Aorta (tissue), 5 donors: Measurements from ENCODE around the gene MICU1. TPM values are rescaled to one million over a fixed set of nuclear protein-coding genes. Genes with fewer than 3 reads are reported as not detected.
"Not testable (repeated sequence)": the region's sequence is repeated elsewhere in the genome, so short reads cannot be mapped to it uniquely, and the experiment has no call there.

Source experiments
- ATAC-seq: fragments of 200-7000 bp; cut with Tn5 transposase; one replicate; pipeline ENCODE4 v1.9.1; 2022; ENCODE audit warnings: moderate library complexity; ENCODE audit not compliant: low FRiP score
- DNase-seq, 2 donors: peaks; one replicate each; pipeline ENCODE4 v3.0.0-alpha.2; 2020
- H3K27ac ChIP-seq, 2 donors: one replicate each; pipeline ENCODE4 v1.5.1; 2013; ENCODE audit warnings: low read length in 2 of 2, mild to moderate bottlenecking in 2 of 2, moderate library complexity in 2 of 2, control low read depth in 1 of 2, inconsistent platforms in 1 of 2, low read depth in 1 of 2
- H3K27me3 ChIP-seq, 2 donors: one replicate each; pipeline ENCODE4 v1.6.1; 2013; ENCODE audit warnings: control low read depth in 1 of 2, low read length in 1 of 2, mild to moderate bottlenecking in 1 of 2, moderate library complexity in 1 of 2; ENCODE audit not compliant: insufficient read depth in 2 of 2, control insufficient read depth in 1 of 2
- H3K36me3 ChIP-seq, 2 donors: one replicate each; pipeline ENCODE4 v1.6.1; 2013; ENCODE audit warnings: control low read depth in 1 of 2, low read length in 1 of 2, mild to moderate bottlenecking in 1 of 2; ENCODE audit not compliant: insufficient read depth in 2 of 2, control insufficient read depth in 1 of 2
- H3K4me1 ChIP-seq, 2 donors: one replicate each; pipeline ENCODE4 v1.6.1; 2013; ENCODE audit warnings: low read length in 2 of 2, control low read depth in 1 of 2, mild to moderate bottlenecking in 1 of 2, moderate library complexity in 1 of 2; ENCODE audit not compliant: insufficient read depth in 2 of 2, control insufficient read depth in 1 of 2
- H3K4me3 ChIP-seq, 2 donors: one replicate each; pipeline ENCODE4 v1.5.1; 2013; ENCODE audit warnings: low read length in 2 of 2, control low read depth in 1 of 2, mild to moderate bottlenecking in 1 of 2
- H3K9me3 ChIP-seq: one replicate; pipeline ENCODE4 v1.6.1; 2013; ENCODE audit warnings: mild to moderate bottlenecking, low read length; ENCODE audit not compliant: control insufficient read depth
- WGBS, 2 donors: extraction: QIAGEN DNeasy Blood & Tissue Kit; methylation state at CpG; one replicate each; pipeline ENCODE4 v1.1.7; 2013; 5-methylcytosine and 5-hydroxymethylcytosine counted together
- intact Hi-C, 2 donors: fragments of 100-400 bp; cut with DNase I; formaldehyde crosslinking; loops; one replicate each; pipeline versions ENCODE4 v1.14.2 to v1.15.0; 2022
- polyA plus RNA-seq, 2 donors: library from polyadenylated mRNA; stranded (reverse); fragments of 200-250 nt; gene quantifications; one replicate each; pipeline ENCODE4 v1.2.3, GENCODE V29; 2013
- total RNA-seq, 2 donors: library from RNA; stranded (reverse); fragmentation: NEBNext Ultra II Directional; extraction: Animal tissue kit (Norgen Biotek cat#: 25700); gene quantifications; one replicate each; pipeline ENCODE4 v1.2.1, GENCODE V29; 2021
- donor health status: healthy with polysubstance abuse.
- donor health status: Bipolar disorder and iron deficiency.
- donor health status: DM: no; HTN: no; CAD: no.
- donor health status: DM: no; HTN: no; CAD: no.
- donor health status: DM: yes; HTN: yes; CAD: no.

MICU1 gene
- total and polyA plus RNA-seq, 4 donors = 23.7 to 40.7 (median 37.5) TPM

GRCh38 chr10:72659694-72660093 is 33.8 kb upstream of the MICU1 start:
- Histone ChIP-seq H3K27me3 (no peaks in the 10 kb centered on the region), H3K27ac (no peak overlapping the region), H3K4me1 (no peaks in the 10 kb centered on the region), H3K36me3 (no peaks in the 10 kb centered on the region), H3K4me3 (no peak overlapping the region), H3K9me3 (no peaks in the 10 kb centered on the region)
- 93% methylated on average over 8 of the region's 8 CpGs for WGBS, 2 donors
- no peak for ATAC-seq
- no peak for DNase-seq
- intact Hi-C loops = no loop called here

- no peak overlapping the region for H3K27ac ChIP-seq
- WGBS, 2 donors = 81 to 82% methylated on average over 5 of the region's 5 CpGs
Measured at GRCh38 chr10:72658696-72659400, 33.0 kb upstream of the MICU1 start.

GRCh38 chr10:72654720-72655119 is 28.8 kb upstream of the MICU1 start:
- H3K4me1 ChIP-seq = no peaks in the 10 kb centered on the region
- no peak for ATAC-seq
- no peaks in the 10 kb centered on the region for H3K36me3 ChIP-seq
- WGBS, 2 donors = 76 to 78% methylated on average over 3 of the region's 3 CpGs
- H3K4me3 ChIP-seq = no peak overlapping the region
- DNase-seq = no peak
- intact Hi-C loops = no loop called here
- H3K27me3 ChIP-seq = no peaks in the 10 kb centered on the region
- H3K27ac ChIP-seq = no peak overlapping the region
- H3K9me3 ChIP-seq = no peaks in the 10 kb centered on the region

More at GRCh38 chr10:72658696-72659400, 33.0 kb upstream of the MICU1 start:
- Histone ChIP-seq H3K9me3 (no peaks in the 10 kb centered on the region), H3K27me3 (no peaks in the 10 kb centered on the region), H3K4me3 (no peak overlapping the region), H3K36me3 (no peaks in the 10 kb centered on the region), H3K4me1 (no peaks in the 10 kb centered on the region)
- DNase-seq (no peak), ATAC-seq (no peak)
- intact Hi-C loops = no loop called here

GRCh38 chr10:72653383-72654096 is 27.7 kb upstream of the MICU1 start:
- no peak for ATAC-seq
- no peaks in the 10 kb centered on the region for H3K9me3 ChIP-seq
- WGBS, 2 donors = 83 to 84% methylated on average over 6 of the region's 6 CpGs
- H3K36me3 ChIP-seq = no peaks in the 10 kb centered on the region
- intact Hi-C loops = no loop called here
- no peak for DNase-seq
- H3K4me3 ChIP-seq = no peak overlapping the region
- no peaks in the 10 kb centered on the region for H3K27me3 ChIP-seq
- H3K27ac ChIP-seq = no peak overlapping the region
- no peaks in the 10 kb centered on the region for H3K4me1 ChIP-seq

GRCh38 chr10:72649291-72649690 is 23.4 kb upstream of the MICU1 start:
- no peak for DNase-seq
- Histone ChIP-seq H3K4me1 (no peaks in the 10 kb centered on the region), H3K27me3 (no peaks in the 10 kb centered on the region), H3K9me3 (peaks cover 1% of the 10 kb centered on the region), H3K4me3 (no peak overlapping the region), H3K36me3 (no peaks in the 10 kb centered on the region), H3K27ac (no peak overlapping the region)
- intact Hi-C loops = no loop called here
- 40 to 48% methylated on average over 5 of the region's 5 CpGs for WGBS, 2 donors
- ATAC-seq = no peak

GRCh38 chr10:72648301-72648700 is 22.4 kb upstream of the MICU1 start:
- no peak for ATAC-seq

GRCh38 chr10:72646971-72647370 is 21.1 kb upstream of the MICU1 start:
- H3K27ac ChIP-seq, ATAC-seq, intact Hi-C loops, H3K9me3 ChIP-seq, H3K4me1 ChIP-seq, DNase-seq, H3K4me3 ChIP-seq, H3K36me3 ChIP-seq, H3K27me3 ChIP-seq: not testable (repeated sequence)
- WGBS, 2 donors = 82 to 91% methylated on average over 3 of the region's 3 CpGs

More at GRCh38 chr10:72648301-72648700, 22.4 kb upstream of the MICU1 start:
- H3K9me3 ChIP-seq = peaks cover 1% of the 10 kb centered on the region
- H3K36me3 ChIP-seq = no peaks in the 10 kb centered on the region
- no peaks in the 10 kb centered on the region for H3K4me1 ChIP-seq
- intact Hi-C loops = no loop called here
- DNase-seq = no peak
- no peak overlapping the region for H3K4me3 ChIP-seq
- 94 to 100% methylated on average over 1 of the region's 1 CpG for WGBS, 2 donors
- H3K27ac ChIP-seq = no peak overlapping the region
- no peaks in the 10 kb centered on the region for H3K27me3 ChIP-seq

- Histone ChIP-seq H3K4me3 (no peak overlapping the region), H3K4me1 (no peaks in the 10 kb centered on the region), H3K27me3 (no peaks in the 10 kb centered on the region), H3K36me3 (no peaks in the 10 kb centered on the region), H3K27ac (no peak overlapping the region), H3K9me3 (peaks cover 1% of the 10 kb centered on the region)
- 77 to 79% methylated on average over 2 of the region's 2 CpGs for WGBS, 2 donors
- DNase-seq (no peak), ATAC-seq (no peak)
- intact Hi-C loops = no loop called here
Measured at GRCh38 chr10:72645263-72645858, 19.5 kb upstream of the MICU1 start.
